AG09319 (cell line): ENCODE data around the gene TUB.

Experiments used
- DNase-seq: peaks from one replicate; pipeline ENCODE4 v3.0.0-alpha.2; 2010; ENCODE audit warnings: low read depth; ENCODE audit errors: extremely low read depth
- CTCF ChIP-seq: IDR thresholded peaks from 2 replicates; pipeline ENCODE4 v1.5.1; 2011; ENCODE audit warnings: low read depth, mild to moderate bottlenecking, inconsistent platforms, low read length, moderate library complexity

Gene TUB

GRCh38 chr11:8059571-8060011 is 21.4 kb upstream of the TUB start:
- TF ChIP-seq CTCF: no peak
- DNase-seq: no peak

GRCh38 chr11:8060146-8060719 is 20.8 kb upstream of the TUB start:
- no peak for DNase-seq
- TF ChIP-seq CTCF: no peak

- TF ChIP-seq CTCF: no peak
Measured at GRCh38 chr11:8060801-8061554, 20.0 kb upstream of the TUB start.

GRCh38 chr11:8061555-8062428 is 19.2 kb upstream of the TUB start:
- DNase-seq: no peak
- no peak for TF ChIP-seq CTCF

More at GRCh38 chr11:8060801-8061554, 20.0 kb upstream of the TUB start:
- DNase-seq: no peak

- DNase-seq: no peak
- TF ChIP-seq CTCF: no peak
Measured at GRCh38 chr11:8062781-8063257, 18.2 kb upstream of the TUB start.

- DNase-seq: peak; percentile 35
- TF ChIP-seq CTCF: no peak
Measured at GRCh38 chr11:8063324-8063723, 17.7 kb upstream of the TUB start.
